Lung (tissue), 12 donors: ENCODE data around the gene CSPG4. TPM values are rescaled to one million over a fixed set of nuclear protein-coding genes. Genes with fewer than 3 reads are reported as not detected.
"Not testable (repeated sequence)": the region's sequence is repeated elsewhere in the genome, so short reads cannot be mapped to it uniquely, and the experiment has no call there.

Source experiments
- ATAC-seq: fragments of 200-7000 bp; cut with Tn5 transposase; one replicate; pipeline ENCODE4 v1.9.1; 2020; ENCODE audit warnings: moderate number of reproducible peaks; ENCODE audit not compliant: insufficient read depth, low FRiP score
- DNase-seq, 3 donors: peaks; one replicate each; pipeline ENCODE4 v3.0.0-alpha.2; 2013 to 2017
- H3K27ac ChIP-seq, 2 donors: one replicate each; pipeline ENCODE4 v1.5.1; 2013; ENCODE audit warnings: mild to moderate bottlenecking in 2 of 2, moderate library complexity in 2 of 2, control low read depth in 1 of 2, inconsistent platforms in 1 of 2, low read depth in 1 of 2, low read length in 1 of 2
- H3K27me3 ChIP-seq, 3 donors: one replicate each; pipeline ENCODE4 v1.5.1; 2013; ENCODE audit warnings: low read length in 2 of 3; ENCODE audit not compliant: control insufficient read depth in 3 of 3, insufficient read depth in 3 of 3
- H3K36me3 ChIP-seq, 4 donors: one replicate each; pipeline ENCODE4 v1.5.1; 2013; ENCODE audit warnings: low read length in 4 of 4, mild to moderate bottlenecking in 1 of 4, moderate library complexity in 1 of 4; ENCODE audit not compliant: control insufficient read depth in 4 of 4, insufficient read depth in 4 of 4
- H3K4me1 ChIP-seq, 5 donors: one replicate each; pipeline ENCODE4 v1.5.1; 2013; ENCODE audit warnings: low read length in 5 of 5, mild to moderate bottlenecking in 2 of 5, moderate library complexity in 1 of 5; ENCODE audit not compliant: control insufficient read depth in 5 of 5, insufficient read depth in 5 of 5
- H3K4me3 ChIP-seq: one replicate; pipeline ENCODE4 v1.5.1; 2013; ENCODE audit warnings: mild to moderate bottlenecking, control low read depth, moderate library complexity
- H3K9ac ChIP-seq, 2 donors: one replicate each; pipeline ENCODE4 v1.5.1; 2013; ENCODE audit warnings: low read length in 2 of 2, control low read depth in 1 of 2; ENCODE audit not compliant: insufficient read depth in 1 of 2
- H3K9me3 ChIP-seq, 4 donors: one replicate each; pipeline ENCODE4 v1.5.1; 2013; ENCODE audit warnings: low read length in 3 of 4, mild to moderate bottlenecking in 1 of 4, moderate library complexity in 1 of 4; ENCODE audit not compliant: control insufficient read depth in 4 of 4, insufficient read depth in 3 of 4
- CTCF ChIP-seq: IDR thresholded peaks from 2 replicates; pipeline ENCODE4 v1.5.1; 2012; ENCODE audit warnings: mild to moderate bottlenecking; ENCODE audit errors: control extremely low read depth, extremely low read depth
- WGBS, 2 donors: extraction: QIAGEN DNeasy Blood & Tissue Kit; methylation state at CpG; one replicate each; pipeline ENCODE4 v1.1.7; 2013; 5-methylcytosine and 5-hydroxymethylcytosine counted together
- polyA plus RNA-seq, 2 donors: library from polyadenylated mRNA; stranded (reverse); fragments of 200-250 nt; gene quantifications; one replicate each; pipeline ENCODE4 v1.2.1, GENCODE V29; 2013
- total RNA-seq, 2 donors: library from RNA; depleted of rRNA in 1 of 2; stranded (reverse); fragments of >200 nt in 1 of 2; gene quantifications; one replicate each; pipeline ENCODE4 v1.2.1, GENCODE V29; 2014 to 2021
- donor health status: control.
- donor health status: control.
- donor health status: Bipolar disorder and iron deficiency.
- donor health status: healthy.
- donor health status: DM: yes; HTN: yes; CAD: no.

CSPG4 gene
- total and polyA plus RNA-seq, 4 donors = 8.5 to 38.1 (median 24.2) TPM

- peaks cover 0 to 23% (median 13%) of the 10 kb centered on the region in 5 donors for H3K4me1 ChIP-seq
- 90 to 98% methylated on average over 3 of the region's 3 CpGs for WGBS, 2 donors
Observed at GRCh38 chr15:75714195-75714594, 1.5 kb upstream of the CSPG4 start.

DNA sequence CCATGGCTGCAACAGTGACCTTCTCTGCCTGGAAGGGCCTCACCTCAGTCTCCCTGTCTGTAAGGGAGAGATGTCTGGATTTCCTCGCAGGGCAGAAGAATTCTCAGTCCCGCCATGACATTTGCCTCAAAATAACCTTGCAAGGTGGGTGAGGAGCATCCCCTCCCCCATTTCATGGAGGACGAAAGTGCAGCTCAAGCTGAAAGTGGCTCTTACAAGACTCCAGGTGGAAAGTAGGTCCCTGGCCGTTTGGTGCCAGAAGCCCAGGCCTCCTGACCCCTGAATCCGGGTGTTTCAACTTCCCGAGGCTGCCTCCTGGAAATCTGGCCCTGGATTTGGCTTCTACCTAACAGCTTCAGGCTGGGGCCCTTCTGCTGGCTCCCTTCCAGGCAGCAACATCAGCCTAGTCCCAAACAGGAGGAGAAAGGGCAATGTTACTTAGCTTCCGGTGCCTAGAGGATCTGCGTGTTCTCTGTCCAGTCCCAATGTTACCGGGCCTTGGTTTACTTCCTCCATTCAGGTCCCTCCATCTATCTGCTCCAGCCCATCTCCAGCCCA lies 769 bp upstream of the CSPG4 start:
- Histone ChIP-seq H3K9ac (peak overlapping the region; percentile 8 to 33), H3K27ac (peak overlapping the region in 1 of 2 donors; percentile 32), H3K27me3 (no peaks in the 10 kb centered on the region), H3K4me1 (peaks cover 0 to 25% (median 15%) of the 10 kb centered on the region in 5 donors), H3K9me3 (no peaks in the 10 kb centered on the region), H3K4me3 (no peak overlapping the region), H3K36me3 (no peaks in the 10 kb centered on the region)
- DNase-seq (peak; percentile 77 to 85 (median 79)), ATAC-seq (no peak)
- no peak for TF ChIP-seq CTCF
- 56 to 61% methylated on average over 9 of the region's 9 CpGs for WGBS, 2 donors

More at GRCh38 chr15:75714195-75714594, 1.5 kb upstream of the CSPG4 start:
- Histone ChIP-seq H3K4me3 (no peak overlapping the region), H3K9me3 (no peaks in the 10 kb centered on the region), H3K27ac (no peak overlapping the region), H3K36me3 (no peaks in the 10 kb centered on the region), H3K27me3 (no peaks in the 10 kb centered on the region), H3K9ac (no peak overlapping the region)
- DNase-seq = no peak
- TF ChIP-seq CTCF = no peak
- ATAC-seq = no peak

DNA sequence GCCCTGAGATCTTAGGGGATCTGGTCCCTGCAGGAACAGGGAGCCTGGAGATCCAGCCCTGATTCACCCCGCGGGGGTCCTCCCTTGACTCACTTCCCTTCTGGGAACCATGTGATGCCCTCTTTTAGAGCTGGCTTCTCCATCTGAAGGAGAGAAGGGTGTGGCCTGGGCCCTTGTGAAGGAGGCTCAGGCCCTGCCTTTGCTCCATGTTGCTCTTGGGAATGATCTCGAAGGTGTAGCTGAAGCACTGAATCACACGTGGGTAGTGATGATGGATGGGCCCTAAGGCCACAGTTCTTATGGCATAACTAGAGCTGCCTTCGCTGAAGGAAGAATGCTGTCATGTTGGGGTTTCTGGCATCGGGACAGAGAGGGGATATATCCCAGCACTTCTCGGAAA lies 1.2 kb downstream of the CSPG4 start:
- not testable (repeated sequence) for H3K4me3 ChIP-seq, H3K9me3 ChIP-seq, H3K27ac ChIP-seq, ATAC-seq, H3K36me3 ChIP-seq, H3K27me3 ChIP-seq
- WGBS, 2 donors = 68 to 83% methylated on average over 7 of the region's 7 CpGs
- peak in 2 of 3 donors; percentile 35 to 43 for DNase-seq
- H3K9ac ChIP-seq = peak overlapping the region in 1 of 2 donors; percentile 49
- H3K4me1 ChIP-seq = peaks cover 0 to 25% (median 12%) of the 10 kb centered on the region in 5 donors

GRCh38 chr15:75710874-75711273 lies 1.8 kb downstream of the CSPG4 start:
- H3K4me1 ChIP-seq = peaks cover 0 to 25% (median 12%) of the 10 kb centered on the region in 5 donors
- WGBS, 2 donors = 81 to 82% methylated on average over 4 to 5 of the region's 5 CpGs
- not testable (repeated sequence) for H3K9ac ChIP-seq, H3K27me3 ChIP-seq, H3K4me3 ChIP-seq, DNase-seq, H3K36me3 ChIP-seq, ATAC-seq, H3K27ac ChIP-seq, H3K9me3 ChIP-seq

- H3K9me3 ChIP-seq, ATAC-seq, H3K4me3 ChIP-seq, H3K27me3 ChIP-seq, H3K9ac ChIP-seq, H3K36me3 ChIP-seq: not testable (repeated sequence)
- Histone ChIP-seq H3K4me1 (peaks cover 0 to 25% (median 12%) of the 10 kb centered on the region in 5 donors), H3K27ac (peak overlapping the region in 1 of 2 donors; percentile 20)
- WGBS, 2 donors = 31 to 39% methylated on average over 11 to 13 of the region's 15 CpGs
- DNase-seq = peak; percentile 91 to 95 (median 93)
Observed at GRCh38 chr15:75709458-75709857, 3.2 kb downstream of the CSPG4 start.
